Choroid plexus epithelial cell (primary cell): ENCODE data around the gene PGAP6.

Experiments
- DNase-seq: peaks from one replicate; pipeline ENCODE4 v3.0.0-alpha.2; 2010; ENCODE audit warnings: low read depth
- H3K4me3 ChIP-seq: 2 replicates; pipeline ENCODE4 v1.5.1; 2011; ENCODE audit warnings: low read depth, mild to moderate bottlenecking, control low read depth, low read length, moderate library complexity
- CTCF ChIP-seq: conservative IDR thresholded peaks from 2 replicates; pipeline ENCODE4 v1.5.1; 2011; ENCODE audit warnings: low read depth, mild to moderate bottlenecking, control low read depth, inconsistent platforms, low read length, moderate library complexity

PGAP6 gene

DNA sequence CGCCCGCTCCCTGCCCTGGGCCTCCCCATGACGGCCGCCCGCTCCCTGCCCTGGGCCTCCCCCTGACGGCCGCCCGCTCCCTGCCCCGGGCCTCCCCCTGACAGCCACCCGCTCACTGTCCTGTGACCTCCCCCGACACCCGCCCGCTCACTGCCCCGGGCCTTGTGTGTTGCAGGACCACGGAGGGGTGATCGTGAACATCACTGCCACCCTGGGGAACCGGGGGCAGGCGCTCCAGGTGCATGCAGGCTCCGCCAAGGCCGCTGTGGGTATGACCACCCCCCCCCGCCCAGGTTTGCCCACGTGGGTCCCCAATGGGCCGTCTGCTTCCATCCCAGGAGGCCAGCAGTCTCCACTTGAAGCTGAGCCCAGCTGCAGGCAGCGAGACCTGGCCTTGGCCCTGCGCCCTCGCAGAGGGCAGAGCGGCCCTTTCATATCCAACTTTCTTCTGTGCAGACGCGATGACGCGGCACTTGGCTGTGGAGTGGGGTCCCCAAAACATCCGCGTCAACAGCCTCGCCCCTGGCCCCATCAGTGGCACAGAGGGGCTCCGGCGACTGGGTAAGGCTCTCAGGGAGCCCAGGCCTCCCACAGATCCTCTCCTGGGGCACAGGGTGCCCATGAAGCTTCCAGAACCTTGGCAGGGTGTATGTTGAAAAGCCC, 28.9 kb upstream of the PGAP6 start:
- no peak for TF ChIP-seq CTCF
- H3K4me3 ChIP-seq, result no peak overlapping the region

GRCh38 chr16:407253-407652, 25.5 kb upstream of the PGAP6 start:
- no peak overlapping the region for H3K4me3 ChIP-seq
- DNase-seq, result no peak
- TF ChIP-seq CTCF, result no peak

More for the DNA sequence above, 28.9 kb upstream of the PGAP6 start:
- no peak for DNase-seq

- DNase-seq, result no peak
- no peak for TF ChIP-seq CTCF
- no peak overlapping the region for H3K4me3 ChIP-seq
These were observed 24.0 kb upstream of the PGAP6 start for GRCh38 chr16:405548-406506.

DNA sequence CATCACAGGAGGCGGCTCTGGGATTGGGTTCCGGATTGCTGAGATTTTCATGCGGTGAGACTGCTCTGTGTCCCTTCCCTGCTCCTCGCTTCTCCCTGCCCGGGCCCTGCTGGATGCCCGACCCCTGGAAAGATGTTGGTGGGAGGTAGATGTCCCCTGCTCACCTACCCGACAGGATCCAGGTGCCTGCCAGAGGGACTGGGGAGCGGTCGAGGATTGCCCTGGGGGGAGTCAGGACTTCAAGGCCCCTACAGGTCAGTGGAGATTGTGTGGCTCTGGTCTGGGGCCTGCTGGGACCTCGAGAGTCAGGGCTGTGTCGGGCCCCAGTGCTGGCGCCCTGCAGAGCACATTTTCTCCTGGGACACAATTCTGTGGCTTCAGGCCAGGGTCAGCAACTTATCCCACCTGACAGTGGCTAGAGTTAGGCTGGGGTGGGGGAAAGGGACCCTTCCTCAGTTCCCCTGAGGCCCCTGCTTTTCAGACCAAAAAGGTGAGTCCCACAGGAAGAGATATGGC, 23.3 kb upstream of the PGAP6 start:
- no peak for TF ChIP-seq CTCF
- no peak overlapping the region for H3K4me3 ChIP-seq
- no peak for DNase-seq

DNA sequence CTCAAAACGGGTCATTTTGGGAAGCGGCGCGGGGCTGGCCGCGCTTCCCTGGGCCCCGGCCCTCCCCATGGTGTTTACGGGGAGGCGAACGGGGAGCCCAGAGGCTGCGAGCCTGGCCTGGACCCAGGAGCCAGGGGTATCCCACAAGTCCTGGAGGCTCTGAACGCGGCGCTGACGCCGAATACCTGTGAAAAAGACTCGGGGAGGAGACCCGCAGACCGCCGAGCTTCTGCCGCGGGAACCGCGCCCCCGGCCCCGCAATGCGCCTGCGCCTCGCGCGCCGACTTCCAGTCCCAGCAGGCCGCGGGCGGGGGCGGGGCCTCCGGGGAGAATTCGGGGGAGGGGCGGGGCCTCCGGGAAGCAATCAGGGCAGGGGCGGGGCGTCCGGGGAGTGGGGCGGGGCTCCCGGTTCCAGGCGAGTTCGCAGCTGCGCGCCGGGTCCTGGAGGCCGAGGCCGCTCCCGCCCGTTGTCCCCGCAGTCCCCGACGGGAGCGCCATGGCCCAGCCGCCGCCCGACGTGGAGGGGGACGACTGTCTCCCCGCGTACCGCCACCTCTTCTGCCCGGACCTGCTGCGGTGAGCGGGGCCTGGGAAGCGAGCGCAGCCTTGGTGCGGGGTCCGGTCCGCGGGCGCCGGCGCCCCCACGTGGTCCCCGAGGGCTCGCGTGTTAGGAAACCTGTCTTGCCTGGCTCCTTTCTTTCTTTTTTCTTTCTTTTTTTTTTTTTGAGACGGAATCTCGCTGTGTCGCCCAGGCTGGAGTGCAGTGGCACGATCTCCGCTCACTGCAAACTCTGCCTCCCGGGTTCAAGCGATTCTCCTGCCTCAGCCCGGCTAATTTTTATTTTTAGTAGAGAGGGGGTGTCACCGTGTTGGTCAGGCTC, 19.9 kb upstream of the PGAP6 start, which contains the start of gene DECR2:
TSS of gene DECR2 (plus strand) at position 418 of the 881 bp plus-strand sequence. CDS start at position 497, 79 bp downstream.
- peak; percentile 92 for DNase-seq
- peak; percentile 37 for TF ChIP-seq CTCF
- H3K4me3 ChIP-seq, result peak within 1 kb of the TSS; percentile 88

GRCh38 chr16:400061-400591, 18.3 kb upstream of the PGAP6 start:
- TF ChIP-seq CTCF, result no peak
- DNase-seq, result no peak
- peak overlapping the region; percentile 88 for H3K4me3 ChIP-seq
